NB4 (cell line): ENCODE data around the gene RPS15.

Experiments used
- MYC ChIP-seq: IDR thresholded peaks from 2 replicates; pipeline ENCODE4 v1.6.1; 2011; ENCODE audit warnings: low read depth, low read length
- POLR2A ChIP-seq: IDR thresholded peaks from 2 replicates; pipeline ENCODE4 v1.6.1; 2011; ENCODE audit warnings: mild to moderate bottlenecking; ENCODE audit not compliant: insufficient read length; ENCODE audit errors: extremely low read depth
- TF ChIP-seq, protein P1 (sequence below): IDR thresholded peaks from one replicate; pipeline ENCODE4 v1.5.1; 2012; ENCODE audit warnings: low read depth, low read length

DNA sequence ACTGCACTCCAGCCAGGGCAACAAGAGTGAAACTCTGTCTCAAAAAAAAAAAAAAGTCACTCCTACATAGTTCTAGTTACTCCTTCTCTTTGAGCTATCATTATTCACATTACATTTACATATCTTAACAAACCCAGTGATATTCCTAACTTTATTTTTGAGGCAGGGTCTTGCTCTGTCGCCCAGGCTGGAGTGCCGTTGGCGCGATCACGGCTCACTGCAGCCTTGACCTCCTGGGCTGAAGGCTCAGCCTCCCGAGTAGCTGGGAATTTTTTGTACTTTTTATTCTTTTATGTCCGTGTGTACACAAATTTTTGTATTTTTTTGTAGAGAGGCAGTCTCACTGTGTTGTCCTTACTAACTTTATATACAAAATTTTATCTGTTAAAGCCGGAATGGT lies 587 bp upstream of the RPS15 start:
- TF ChIP-seq, protein P1, sequence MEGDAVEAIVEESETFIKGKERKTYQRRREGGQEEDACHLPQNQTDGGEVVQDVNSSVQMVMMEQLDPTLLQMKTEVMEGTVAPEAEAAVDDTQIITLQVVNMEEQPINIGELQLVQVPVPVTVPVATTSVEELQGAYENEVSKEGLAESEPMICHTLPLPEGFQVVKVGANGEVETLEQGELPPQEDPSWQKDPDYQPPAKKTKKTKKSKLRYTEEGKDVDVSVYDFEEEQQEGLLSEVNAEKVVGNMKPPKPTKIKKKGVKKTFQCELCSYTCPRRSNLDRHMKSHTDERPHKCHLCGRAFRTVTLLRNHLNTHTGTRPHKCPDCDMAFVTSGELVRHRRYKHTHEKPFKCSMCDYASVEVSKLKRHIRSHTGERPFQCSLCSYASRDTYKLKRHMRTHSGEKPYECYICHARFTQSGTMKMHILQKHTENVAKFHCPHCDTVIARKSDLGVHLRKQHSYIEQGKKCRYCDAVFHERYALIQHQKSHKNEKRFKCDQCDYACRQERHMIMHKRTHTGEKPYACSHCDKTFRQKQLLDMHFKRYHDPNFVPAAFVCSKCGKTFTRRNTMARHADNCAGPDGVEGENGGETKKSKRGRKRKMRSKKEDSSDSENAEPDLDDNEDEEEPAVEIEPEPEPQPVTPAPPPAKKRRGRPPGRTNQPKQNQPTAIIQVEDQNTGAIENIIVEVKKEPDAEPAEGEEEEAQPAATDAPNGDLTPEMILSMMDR = no peak
- TF ChIP-seq POLR2A (no peak), MYC (no peak)
